Activated CD8-positive, alpha-beta T cell treated with anti-CD3 and anti-CD28 coated beads for 36 hours (primary cell): ENCODE results near the gene ACAP1. TPM values are rescaled to one million over a fixed set of nuclear protein-coding genes. Genes with fewer than 3 reads are reported as not detected.
"Not testable (repeated sequence)": the region's sequence is repeated elsewhere in the genome, so short reads cannot be mapped to it uniquely, and the experiment has no call there.

Source experiments
- ATAC-seq: fragments of 200-7000 bp; cut with Tn5 transposase; one replicate; pipeline ENCODE4 v1.10.0; 2021; ENCODE audit warnings: mild to moderate bottlenecking, moderate library complexity
- CTCF ChIA-PET: fragments of 350-600 bp; sonication (Branson Sonifier 250); formaldehyde crosslinking; loops from one replicate; lab custom pipeline; 2021; ENCODE audit warnings: antibody characterized with exemption; lab: Charles Lee
- POLR2A ChIA-PET: fragments of 350-600 bp; sonication (Branson Sonifier 250); formaldehyde crosslinking; loops from one replicate; lab custom pipeline; 2021; ENCODE audit warnings: antibody characterized with exemption; lab: Charles Lee
- DNase-seq: peaks from one replicate; pipeline ENCODE4 v3.0.0-alpha.2; 2020
- H3K27ac Mint-ChIP-seq: one replicate; pipeline ENCODE4 v1.8.0; 2021; ENCODE audit warnings: mild to moderate bottlenecking, mixed read lengths
- H3K27me3 Mint-ChIP-seq: one replicate; pipeline ENCODE4 v1.8.0; 2021; ENCODE audit warnings: mixed read lengths
- H3K36me3 Mint-ChIP-seq: one replicate; pipeline ENCODE4 v1.8.0; 2021; ENCODE audit warnings: low read depth, mixed read lengths
- H3K4me1 Mint-ChIP-seq: one replicate; pipeline ENCODE4 v1.8.0; 2021; ENCODE audit warnings: low read depth, mixed read lengths
- H3K4me3 Mint-ChIP-seq: one replicate; pipeline ENCODE4 v1.8.0; 2021; ENCODE audit warnings: mild to moderate bottlenecking, moderate library complexity, mixed read lengths
- H3K9me3 Mint-ChIP-seq: one replicate; pipeline ENCODE4 v1.8.0; 2021; ENCODE audit warnings: mixed read lengths
- intact Hi-C: fragments of 100-400 bp; cut with micrococcal nuclease; formaldehyde crosslinking; loops from one replicate; pipeline ENCODE4 v1.10.0; 2022
- total RNA-seq, 2 experiments: library from RNA; stranded (reverse); gene quantifications; one replicate each; pipeline ENCODE4 v1.2.3, GENCODE V29; 2021
- TF ChIP-seq, protein P1 (sequence below): fragments of 200-600 bp; IDR thresholded peaks from one replicate; pipeline ENCODE4 v1.8.0; 2022; ENCODE audit warnings: antibody characterized with exemption, mild to moderate bottlenecking

ACAP1 gene
- total RNA-seq, 2 experiments from 2014 or later, result 309 to 342 TPM

DNA sequence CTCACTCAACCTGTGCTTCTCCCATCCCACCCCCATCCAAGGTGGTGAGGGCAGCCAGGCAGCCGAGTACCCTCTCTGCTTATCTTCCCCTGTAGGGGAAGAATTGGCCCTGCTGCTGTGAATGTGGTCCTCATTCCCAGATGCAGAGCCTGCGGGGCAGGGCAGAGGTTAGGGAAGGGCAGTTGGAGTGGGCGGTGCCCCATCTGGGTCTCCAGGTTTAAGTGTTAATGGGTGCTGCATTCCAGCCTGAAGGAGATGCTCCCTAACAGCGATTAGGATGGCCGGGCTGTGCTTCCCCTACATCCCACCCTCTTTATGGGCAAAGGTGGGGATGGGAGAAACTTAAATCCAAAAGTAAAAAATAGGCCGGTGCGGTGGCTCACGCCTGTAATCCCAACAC is 30.8 kb downstream of the ACAP1 start:
- H3K4me1 Mint-ChIP-seq, result no peaks in the 10 kb centered on the region
- TF ChIP-seq, protein P1, sequence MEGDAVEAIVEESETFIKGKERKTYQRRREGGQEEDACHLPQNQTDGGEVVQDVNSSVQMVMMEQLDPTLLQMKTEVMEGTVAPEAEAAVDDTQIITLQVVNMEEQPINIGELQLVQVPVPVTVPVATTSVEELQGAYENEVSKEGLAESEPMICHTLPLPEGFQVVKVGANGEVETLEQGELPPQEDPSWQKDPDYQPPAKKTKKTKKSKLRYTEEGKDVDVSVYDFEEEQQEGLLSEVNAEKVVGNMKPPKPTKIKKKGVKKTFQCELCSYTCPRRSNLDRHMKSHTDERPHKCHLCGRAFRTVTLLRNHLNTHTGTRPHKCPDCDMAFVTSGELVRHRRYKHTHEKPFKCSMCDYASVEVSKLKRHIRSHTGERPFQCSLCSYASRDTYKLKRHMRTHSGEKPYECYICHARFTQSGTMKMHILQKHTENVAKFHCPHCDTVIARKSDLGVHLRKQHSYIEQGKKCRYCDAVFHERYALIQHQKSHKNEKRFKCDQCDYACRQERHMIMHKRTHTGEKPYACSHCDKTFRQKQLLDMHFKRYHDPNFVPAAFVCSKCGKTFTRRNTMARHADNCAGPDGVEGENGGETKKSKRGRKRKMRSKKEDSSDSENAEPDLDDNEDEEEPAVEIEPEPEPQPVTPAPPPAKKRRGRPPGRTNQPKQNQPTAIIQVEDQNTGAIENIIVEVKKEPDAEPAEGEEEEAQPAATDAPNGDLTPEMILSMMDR, result no peak
- intact Hi-C loops, result no loop called here
- no peaks in the 10 kb centered on the region for H3K9me3 Mint-ChIP-seq
- CTCF ChIA-PET, result interaction anchor here (1.0 kb wide), 1 partner anchor 14 kb away, joined by 3 read pairs; no protein-coding TSS in a partner anchor
- no peak for DNase-seq
- no peaks in the 10 kb centered on the region for H3K27me3 Mint-ChIP-seq
- ATAC-seq, result no peak
- H3K27ac Mint-ChIP-seq, result no peak overlapping the region
- H3K4me3 Mint-ChIP-seq, result no peak overlapping the region
- H3K36me3 Mint-ChIP-seq, result no peaks in the 10 kb centered on the region
- POLR2A ChIA-PET, result no interaction called here

DNA sequence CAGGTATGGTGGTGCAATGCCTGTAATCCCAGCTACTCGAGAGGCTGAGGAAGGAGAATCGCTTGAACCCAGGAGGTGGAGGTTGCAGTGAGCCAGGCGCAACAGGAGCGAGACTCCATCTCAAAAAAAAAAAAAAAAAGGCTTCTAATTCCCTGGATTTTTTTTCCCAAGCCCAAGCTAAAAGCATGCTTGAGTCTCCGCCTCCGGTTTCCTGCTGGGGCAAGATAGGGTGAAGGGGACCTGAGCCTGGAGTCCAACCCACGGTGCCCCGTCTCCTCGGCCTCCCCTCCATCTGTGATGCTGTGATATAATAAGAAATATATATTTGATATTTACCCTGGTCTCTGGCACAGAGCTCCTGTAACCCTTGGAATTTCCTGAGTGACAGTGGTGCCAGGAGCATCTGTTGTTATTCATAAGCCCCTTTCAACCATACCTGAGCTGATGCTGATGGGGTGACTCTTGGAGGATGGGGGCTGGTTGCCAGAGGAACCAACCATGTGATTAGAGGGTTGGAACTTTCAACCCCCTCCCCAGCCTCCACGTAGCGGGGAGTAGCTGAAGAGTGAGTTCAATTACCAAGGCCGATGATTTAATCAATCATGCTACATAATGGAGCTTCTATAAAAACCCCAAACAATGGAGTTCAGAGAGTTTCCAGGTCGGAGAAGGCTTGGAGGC is 31.7 kb downstream of the ACAP1 start:
- H3K36me3 Mint-ChIP-seq, result no peaks in the 10 kb centered on the region
- intact Hi-C loops, result no loop called here
- ATAC-seq, result no peak
- TF ChIP-seq, protein P1, result no peak
- DNase-seq, result no peak
- no peaks in the 10 kb centered on the region for H3K4me1 Mint-ChIP-seq
- ChIA-PET POLR2A (interaction anchor here (1.6 kb wide), 1 partner anchor 36 kb away, joined by 4 read pairs; the partner anchor contains the start of gene TMEM256), CTCF (interaction anchor here (1.0 to 3.5 kb wide), 2 partner anchors 12 to 15 kb away, joined by 3 to 19 read pairs; no protein-coding TSS in a partner anchor)
- no peak overlapping the region for H3K4me3 Mint-ChIP-seq
- no peaks in the 10 kb centered on the region for H3K27me3 Mint-ChIP-seq
- no peak overlapping the region for H3K27ac Mint-ChIP-seq
- no peaks in the 10 kb centered on the region for H3K9me3 Mint-ChIP-seq

DNA sequence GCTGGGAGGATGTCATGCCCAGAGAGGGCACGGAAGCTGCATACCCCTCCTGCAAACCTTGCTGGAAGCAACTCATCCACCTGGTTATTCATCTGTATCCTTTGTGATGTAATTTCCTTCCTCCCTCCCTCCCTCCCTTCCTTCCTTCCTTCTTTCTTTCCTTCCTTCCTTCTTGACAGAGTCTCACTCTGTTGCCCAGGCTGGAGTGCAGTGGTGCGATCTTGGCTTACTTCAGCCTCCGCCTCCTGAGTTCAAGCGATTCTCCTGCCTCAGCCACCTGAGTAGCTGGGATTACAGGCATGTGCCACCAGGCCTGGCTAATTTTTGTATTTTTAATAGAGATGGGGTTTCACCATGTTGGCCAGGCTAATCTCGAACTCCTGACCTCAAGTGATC is 32.3 kb downstream of the ACAP1 start:
- H3K9me3 Mint-ChIP-seq, H3K27me3 Mint-ChIP-seq, DNase-seq, H3K36me3 Mint-ChIP-seq, H3K4me1 Mint-ChIP-seq, H3K27ac Mint-ChIP-seq, intact Hi-C loops, ATAC-seq, H3K4me3 Mint-ChIP-seq: not testable (repeated sequence)
- CTCF ChIA-PET, result interaction anchor here (1.0 to 3.5 kb wide), 2 partner anchors 12 to 192 kb away, joined by 3 to 19 read pairs; no protein-coding TSS in a partner anchor
- POLR2A ChIA-PET, result interaction anchor here (1.6 kb wide), 1 partner anchor 35 kb away, joined by 4 read pairs; the partner anchor contains the start of gene TMEM256

DNA sequence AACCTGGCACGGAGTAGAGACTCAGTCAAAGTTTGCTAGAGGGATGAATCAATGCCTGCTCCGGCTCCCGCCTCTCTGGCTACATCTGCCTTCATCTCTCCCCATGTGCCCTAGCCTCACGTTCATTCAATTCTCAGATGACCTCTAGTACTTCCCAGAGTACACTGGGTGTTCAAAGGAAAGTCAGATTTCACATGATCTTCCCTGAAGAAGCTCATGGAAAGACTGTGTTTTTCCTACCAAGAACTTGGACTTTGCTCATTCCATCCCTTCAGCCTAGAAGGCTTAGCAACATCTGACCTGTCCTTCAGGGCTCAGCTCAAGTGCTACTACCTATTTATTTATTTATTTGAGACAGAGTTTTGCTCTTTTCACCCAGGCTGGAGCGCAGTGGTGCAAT is 33.5 kb downstream of the ACAP1 start:
- intact Hi-C loops, result no loop called here
- no peak overlapping the region for H3K27ac Mint-ChIP-seq
- H3K9me3 Mint-ChIP-seq, result no peaks in the 10 kb centered on the region
- CTCF ChIA-PET, result interaction anchor here (0.8 to 3.5 kb wide), 4 partner anchors 14 to 191 kb away, joined by 4 to 19 read pairs (median 6); no protein-coding TSS in a partner anchor
- H3K4me3 Mint-ChIP-seq, result no peak overlapping the region
- H3K27me3 Mint-ChIP-seq, result no peaks in the 10 kb centered on the region
- TF ChIP-seq, protein P1, result no peak
- H3K36me3 Mint-ChIP-seq, result no peaks in the 10 kb centered on the region
- no peak for ATAC-seq
- no peak for DNase-seq
- POLR2A ChIA-PET, result interaction anchor here (0.6 to 1.5 kb wide), 4 partner anchors 16 to 257 kb away, joined by 3 read pairs; partner anchors contain the start of gene CD68
- H3K4me1 Mint-ChIP-seq, result no peaks in the 10 kb centered on the region

DNA sequence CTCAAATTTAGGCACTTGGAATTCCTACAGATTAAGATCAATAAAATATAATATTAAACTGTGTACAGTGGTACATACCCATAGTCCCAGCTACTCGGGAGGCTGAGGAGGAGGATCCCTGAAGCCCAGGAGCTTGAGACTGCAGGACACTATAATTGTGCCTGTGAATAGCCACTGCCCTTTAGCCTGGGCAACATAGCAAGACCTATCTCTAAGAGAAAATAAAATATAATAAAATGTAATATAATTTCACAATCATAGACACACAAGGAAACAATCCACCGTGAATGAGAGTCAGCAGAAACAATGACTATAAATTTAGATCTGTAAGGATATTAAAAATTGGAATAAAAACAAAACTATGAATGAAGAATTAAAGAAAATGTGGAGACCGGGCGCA is 34.5 kb downstream of the ACAP1 start:
- Mint-ChIP-seq H3K36me3 (no peaks in the 10 kb centered on the region), H3K27me3 (no peaks in the 10 kb centered on the region), H3K4me1 (no peaks in the 10 kb centered on the region), H3K9me3 (no peaks in the 10 kb centered on the region), H3K4me3 (no peak overlapping the region), H3K27ac (no peak overlapping the region)
- no peak for ATAC-seq
- no peak for DNase-seq
- intact Hi-C loops, result no loop called here
- TF ChIP-seq, protein P1, result no peak
- CTCF ChIA-PET, result interaction anchor here (1.1 to 3.5 kb wide), 3 partner anchors 15 to 190 kb away, joined by 4 to 19 read pairs (median 7); no protein-coding TSS in a partner anchor
- POLR2A ChIA-PET, result interaction anchor here (1.4 to 1.5 kb wide), 2 partner anchors 15 to 256 kb away, joined by 3 read pairs; no protein-coding TSS in a partner anchor
